Fibroblast of the aortic adventitia (primary cell): Measurements from ENCODE around the gene STXBP5. TPM values are rescaled to one million over a fixed set of nuclear protein-coding genes. Genes with fewer than 3 reads are reported as not detected.

Source experiments
- DNase-seq: peaks from one replicate; pipeline ENCODE4 v3.0.0-alpha.2; 2010; ENCODE audit warnings: low read depth
- H3K4me3 ChIP-seq: 2 replicates; pipeline ENCODE4 v1.5.1; 2011; ENCODE audit warnings: low read depth, mild to moderate bottlenecking, control low read depth, low read length, moderate library complexity
- CTCF ChIP-seq: IDR thresholded peaks from 2 replicates; pipeline ENCODE4 v1.5.1; 2011; ENCODE audit warnings: mild to moderate bottlenecking, low read length, control low read depth, inconsistent platforms; ENCODE audit not compliant: insufficient read depth
- total RNA-seq: library from RNA; depleted of rRNA; stranded (reverse); fragments of >200 nt; gene quantifications from 2 replicates; pipeline ENCODE4 v1.2.3, GENCODE V29; 2012; ENCODE audit warnings: low replicate concordance

STXBP5 gene
- total RNA-seq, 1 donor, result 65.2 TPM

GRCh38 chr6:147159536-147160374 is 44.5 kb upstream of the STXBP5 start:
- DNase-seq, result no peak
- H3K4me3 ChIP-seq, result no peak overlapping the region
- TF ChIP-seq CTCF, result no peak

- TF ChIP-seq CTCF, result no peak
- H3K4me3 ChIP-seq, result no peak overlapping the region
These were observed 43.6 kb upstream of the STXBP5 start for GRCh38 chr6:147160593-147160992.

GRCh38 chr6:147161253-147161973 is 42.8 kb upstream of the STXBP5 start:
- no peak for DNase-seq
- no peak for TF ChIP-seq CTCF
- H3K4me3 ChIP-seq, result no peak overlapping the region

More at GRCh38 chr6:147160593-147160992, 43.6 kb upstream of the STXBP5 start:
- DNase-seq, result no peak

- TF ChIP-seq CTCF, result no peak
- DNase-seq, result peak; percentile 71
- no peak overlapping the region for H3K4me3 ChIP-seq
These were observed 42.2 kb upstream of the STXBP5 start for GRCh38 chr6:147161974-147162495.

- TF ChIP-seq CTCF, result no peak
- no peak for DNase-seq
- no peak overlapping the region for H3K4me3 ChIP-seq
These were observed 39.5 kb upstream of the STXBP5 start for GRCh38 chr6:147164761-147165160.

GRCh38 chr6:147166360-147166944 is 37.8 kb upstream of the STXBP5 start:
- DNase-seq, result peak; percentile 39
- TF ChIP-seq CTCF, result no peak
- H3K4me3 ChIP-seq, result no peak overlapping the region
